ENCODE results near the gene EFCC1.

GRCh38 chr3:128997486-128998133 lies 3.5 kb upstream of the EFCC1 start:
- TF ChIP-seq CTCF (conservative IDR thresholded peaks at IDR 0.05 in 1 of 2, IDR thresholded peaks at IDR 0.05 in 1 of 2; ENCODE audit: extremely low read depth in 1 of 2, insufficient read depth in 1 of 2, low read depth in 1 of 2, low read length in 2 of 2) (no peak), EZH2 (IDR thresholded peaks at IDR 0.05; ENCODE audit: borderline replicate concordance, low read length) (no peak)

All from mammary epithelial cell (primary cell).